GM23248 (cell line): ENCODE data around the gene MTMR1. TPM values are rescaled to one million over a fixed set of nuclear protein-coding genes. Genes with fewer than 3 reads are reported as not detected.

ENCODE experiments used
- DNase-seq: peaks from one replicate; pipeline ENCODE4 v3.0.0-alpha.2; 2015
- H2AFZ ChIP-seq: fragments of 200-600 bp; sonication (generic); 2 replicates; pipeline ENCODE4 v1.6.1; 2016; ENCODE audit warnings: antibody characterized with exemption
- H3F3A ChIP-seq: fragments of 200-600 bp; sonication (generic); 2 replicates; pipeline ENCODE4 v1.6.1; 2016; ENCODE audit warnings: mild to moderate bottlenecking, antibody characterized with exemption, mixed run types; ENCODE audit not compliant: insufficient read depth
- H3K27ac ChIP-seq: fragments of 200-600 bp; sonication (generic); 2 replicates; pipeline ENCODE4 v1.5.1; 2016; ENCODE audit warnings: mild to moderate bottlenecking
- H3K27me3 ChIP-seq: fragments of 200-600 bp; sonication (generic); replicated peaks from 2 replicates; pipeline ENCODE4 v1.6.1; 2016; ENCODE audit warnings: mild to moderate bottlenecking; ENCODE audit not compliant: insufficient read depth
- H3K36me3 ChIP-seq: fragments of 200-600 bp; sonication (generic); 2 replicates; pipeline ENCODE4 v1.6.1; 2016; ENCODE audit warnings: low read depth, mild to moderate bottlenecking
- H3K4me1 ChIP-seq: fragments of 200-600 bp; sonication (generic); 2 replicates; pipeline ENCODE4 v1.6.1; 2016; ENCODE audit warnings: mild to moderate bottlenecking; ENCODE audit not compliant: insufficient read depth
- H3K4me2 ChIP-seq: fragments of 200-600 bp; sonication (generic); one replicate; pipeline ENCODE4 v1.6.1; 2016; ENCODE audit warnings: mild to moderate bottlenecking; ENCODE audit not compliant: unreplicated experiment
- H3K4me3 ChIP-seq: fragments of 200-600 bp; sonication (generic); 2 replicates; pipeline ENCODE4 v1.5.1; 2016; ENCODE audit warnings: mild to moderate bottlenecking
- H3K79me2 ChIP-seq: fragments of 200-600 bp; sonication (generic); 2 replicates; pipeline ENCODE4 v1.6.1; 2016; ENCODE audit warnings: mild to moderate bottlenecking; ENCODE audit not compliant: insufficient read depth
- H3K9ac ChIP-seq: fragments of 200-600 bp; sonication (generic); 2 replicates; pipeline ENCODE4 v1.6.1; 2016; ENCODE audit warnings: mild to moderate bottlenecking
- H3K9me2 ChIP-seq: fragments of 200-600 bp; sonication (generic); 2 replicates; pipeline ENCODE4 v1.6.1; 2016; ENCODE audit warnings: mixed run types, mild to moderate bottlenecking, moderate library complexity; ENCODE audit not compliant: insufficient read depth
- H3K9me3 ChIP-seq: fragments of 200-600 bp; sonication (generic); one replicate; pipeline ENCODE4 v1.6.1; 2017; ENCODE audit warnings: low read depth
- H4K20me1 ChIP-seq: fragments of 200-600 bp; sonication (generic); 2 replicates; pipeline ENCODE4 v1.6.0; 2016; ENCODE audit not compliant: insufficient read depth
- EZH2 ChIP-seq: fragments of 200-600 bp; sonication (generic); IDR thresholded peaks from 2 replicates; pipeline ENCODE4 v1.6.1; 2018; ENCODE audit warnings: antibody characterized with exemption, mild to moderate bottlenecking; ENCODE audit not compliant: insufficient read depth, poor library complexity, severe bottlenecking
- EZH2phosphoT487 ChIP-seq: fragments of 200-600 bp; sonication (generic); IDR thresholded peaks from 2 replicates; pipeline ENCODE4 v1.6.1; 2018; ENCODE audit warnings: antibody characterized with exemption, moderate library complexity, mild to moderate bottlenecking, low read depth; ENCODE audit not compliant: insufficient read depth
- WGBS, 2 experiments: methylation state at CpG; one replicate each; pipeline ENCODE4 v1.1.6; 2015 to 2017; ENCODE audit warnings: low lambda C conversion rate in 2 of 2, low coverage in 1 of 2; ENCODE audit errors: missing lambda C conversion rate in 2 of 2; 5-methylcytosine and 5-hydroxymethylcytosine counted together
- in situ Hi-C: fragments of 300-500 bp; cut with MboI; formaldehyde crosslinking; loops from 2 replicates; pipeline ENCODE4 v1.15.0; 2020
- polyA plus RNA-seq: library from polyadenylated mRNA; unstranded; fragments of >200 nt; fragmentation: Nextera tagmentation; extraction: Ambion mirVana; gene quantifications from 2 replicates; pipeline ENCODE4 v1.2.1, GENCODE V29; 2016
- total RNA-seq: library from RNA; depleted of rRNA; stranded (reverse); fragments of >200 nt; shearing (Covaris generic); gene quantifications from 2 replicates; pipeline ENCODE4 v1.2.3, GENCODE V29; 2014

MTMR1 gene
- total and polyA plus RNA-seq, 2 experiments from 2014 or later: 2.7 to 12.8 TPM

DNA sequence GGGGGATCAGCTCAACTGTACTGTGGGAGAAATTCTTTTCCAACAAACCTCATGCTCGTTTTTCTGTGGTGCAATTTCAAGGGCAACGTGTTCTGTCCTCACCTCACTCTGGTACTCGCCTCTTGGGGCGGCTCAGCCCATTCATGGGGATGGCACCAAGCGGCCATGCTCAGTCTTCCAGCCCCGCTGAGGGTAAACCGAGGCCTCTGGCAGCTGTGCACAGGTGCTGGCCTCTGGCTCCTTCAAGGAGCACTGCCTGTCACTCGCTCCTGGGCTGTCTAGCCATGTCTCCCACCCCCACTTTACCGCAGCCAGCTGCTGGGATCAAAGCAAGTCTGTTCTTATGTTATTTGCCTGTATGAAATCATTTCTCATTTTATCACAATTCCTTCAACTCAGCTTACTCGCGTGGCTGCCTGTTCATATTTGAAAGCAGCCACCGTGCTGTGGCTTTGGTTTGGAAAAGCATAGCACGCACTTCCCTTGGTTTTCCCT lies 70.2 kb downstream of the MTMR1 start:
- H3K9me2 ChIP-seq: no peaks in the 10 kb centered on the region
- 77 to 82% methylated on average over 11 to 12 of the region's 13 CpGs for WGBS, 2 experiments
- no peak overlapping the region for H2AFZ ChIP-seq
- H3K9ac ChIP-seq: no peak overlapping the region
- no peak overlapping the region for H3K4me2 ChIP-seq
- no peaks in the 10 kb centered on the region for H3F3A ChIP-seq
- no peaks in the 10 kb centered on the region for H3K36me3 ChIP-seq
- no peaks in the 10 kb centered on the region for H3K9me3 ChIP-seq
- H3K4me3 ChIP-seq: no peak overlapping the region
- H3K27me3 ChIP-seq: no peaks in the 10 kb centered on the region
- in situ Hi-C loops: no loop called here
- no peak overlapping the region for H3K27ac ChIP-seq
- peaks cover 6% of the 10 kb centered on the region for H3K4me1 ChIP-seq
- no peak for DNase-seq
- H3K79me2 ChIP-seq: no peaks in the 10 kb centered on the region
- TF ChIP-seq EZH2 (no peak), EZH2phosphoT487 (no peak)
- no peaks in the 10 kb centered on the region for H4K20me1 ChIP-seq

- Histone ChIP-seq H3K4me3 (no peak overlapping the region), H3K9me3 (no peaks in the 10 kb centered on the region), H3F3A (no peaks in the 10 kb centered on the region), H3K9ac (no peak overlapping the region), H3K27me3 (no peaks in the 10 kb centered on the region), H3K4me2 (no peak overlapping the region), H3K9me2 (no peaks in the 10 kb centered on the region), H3K36me3 (no peaks in the 10 kb centered on the region), H2AFZ (no peak overlapping the region), H3K79me2 (no peaks in the 10 kb centered on the region), H3K4me1 (peaks cover 6% of the 10 kb centered on the region), H3K27ac (no peak overlapping the region), H4K20me1 (no peaks in the 10 kb centered on the region)
- WGBS, 2 experiments: 87 to 91% methylated on average over 7 to 9 of the region's 9 CpGs
- no peak for DNase-seq
- in situ Hi-C loops: no loop called here
- TF ChIP-seq EZH2 (no peak), EZH2phosphoT487 (no peak)
These were observed 70.6 kb downstream of the MTMR1 start for GRCh38 chrX:150763810-150764209.

DNA sequence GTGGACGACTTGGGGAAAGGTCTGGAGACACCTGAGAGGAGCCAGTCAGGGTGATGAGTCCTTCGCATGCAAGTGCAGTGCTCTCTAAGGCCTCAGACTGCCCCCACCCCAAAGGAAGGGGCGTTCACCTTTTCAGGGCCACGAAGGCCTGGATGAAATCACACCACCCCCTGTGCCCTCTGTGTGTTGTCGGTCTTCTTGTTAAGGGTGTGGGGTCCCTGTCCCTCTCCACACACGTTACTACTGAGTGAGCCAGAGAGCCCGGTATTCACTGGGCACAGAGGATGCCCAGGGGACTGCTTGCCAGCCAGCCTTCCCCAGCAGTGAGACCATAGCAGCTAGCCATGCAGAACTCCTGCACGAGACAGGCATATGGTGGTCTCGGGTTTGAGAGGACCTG lies 72.0 kb downstream of the MTMR1 start:
- Histone ChIP-seq H3K9ac (no peak overlapping the region), H3K9me3 (no peaks in the 10 kb centered on the region), H3K4me3 (no peak overlapping the region), H3K79me2 (no peaks in the 10 kb centered on the region), H3K4me2 (no peak overlapping the region), H4K20me1 (no peaks in the 10 kb centered on the region), H2AFZ (no peak overlapping the region), H3K27ac (no peak overlapping the region), H3K27me3 (no peaks in the 10 kb centered on the region), H3K36me3 (no peaks in the 10 kb centered on the region), H3F3A (no peaks in the 10 kb centered on the region), H3K4me1 (peaks cover 6% of the 10 kb centered on the region), H3K9me2 (no peaks in the 10 kb centered on the region)
- no peak for DNase-seq
- TF ChIP-seq EZH2phosphoT487: no peak
- in situ Hi-C loops: no loop called here
- 84 to 85% methylated on average over 7 to 9 of the region's 9 CpGs for WGBS, 2 experiments

DNA sequence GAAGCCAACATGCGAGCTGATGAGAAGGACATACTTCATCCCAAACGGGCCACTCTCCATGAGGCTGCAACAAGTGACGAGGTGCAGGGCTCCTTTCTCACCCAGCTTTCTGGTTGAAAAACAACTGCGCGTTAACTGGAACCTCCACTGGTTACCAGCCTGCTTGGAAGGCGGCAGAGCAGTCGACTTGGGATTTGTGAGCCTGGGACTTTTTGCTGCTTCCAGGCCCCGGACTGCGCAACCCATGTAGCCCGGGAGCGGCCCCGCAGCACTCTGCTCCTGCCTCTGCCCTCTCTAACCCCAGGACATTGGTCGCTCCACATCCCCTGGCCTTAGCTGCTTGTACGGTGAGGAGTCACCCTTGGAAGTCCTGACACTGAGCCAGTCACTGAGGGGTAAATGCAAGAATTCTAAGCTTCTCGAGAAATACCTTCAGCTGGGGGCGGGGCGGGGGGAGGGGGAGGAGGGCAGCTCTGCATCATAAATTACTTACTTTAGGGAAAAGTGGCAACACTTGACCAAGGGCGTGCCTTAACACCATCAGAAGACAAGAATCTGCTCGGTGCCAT lies 72.7 kb downstream of the MTMR1 start:
- WGBS, 2 experiments: 83 to 85% methylated on average over 7 to 13 of the region's 19 CpGs

More for the DNA sequence above, 72.7 kb downstream of the MTMR1 start:
- no peaks in the 10 kb centered on the region for H3K9me3 ChIP-seq
- no peak overlapping the region for H3K4me2 ChIP-seq
- H3K9ac ChIP-seq: no peak overlapping the region
- in situ Hi-C loops: no loop called here
- H3K4me3 ChIP-seq: no peak overlapping the region
- DNase-seq: no peak
- no peaks in the 10 kb centered on the region for H3K79me2 ChIP-seq
- H3K4me1 ChIP-seq: peaks cover 6% of the 10 kb centered on the region
- no peak overlapping the region for H3K27ac ChIP-seq
- H3K36me3 ChIP-seq: no peaks in the 10 kb centered on the region
- H4K20me1 ChIP-seq: no peaks in the 10 kb centered on the region
- H3F3A ChIP-seq: no peaks in the 10 kb centered on the region
- no peaks in the 10 kb centered on the region for H3K9me2 ChIP-seq
- TF ChIP-seq EZH2phosphoT487: no peak
- TF ChIP-seq EZH2: no peak
- no peak overlapping the region for H2AFZ ChIP-seq
- H3K27me3 ChIP-seq: no peaks in the 10 kb centered on the region
